Chondrocyte (in vitro differentiated cells): ENCODE results near the gene KRT6B. TPM values are rescaled to one million over a fixed set of nuclear protein-coding genes. Genes with fewer than 3 reads are reported as not detected.

Source experiments
- DNase-seq: peaks from one replicate; pipeline ENCODE4 v3.0.0; 2021; ENCODE audit warnings: mixed read lengths, low spot score
- H3K27ac Mint-ChIP-seq: one replicate; pipeline ENCODE4 v1.8.0; 2021; ENCODE audit warnings: mild to moderate bottlenecking, moderate library complexity, mixed read lengths; ENCODE audit not compliant: unreplicated experiment
- H3K27me3 Mint-ChIP-seq: 2 replicates; pipeline ENCODE4 v1.8.0; 2021; ENCODE audit warnings: low read depth, mixed read lengths
- H3K36me3 Mint-ChIP-seq: 2 replicates; pipeline ENCODE4 v1.8.0; 2021; ENCODE audit warnings: low read depth, mixed read lengths
- H3K4me1 Mint-ChIP-seq: 2 replicates; pipeline ENCODE4 v1.8.0; 2021; ENCODE audit warnings: low read depth, mild to moderate bottlenecking, mixed read lengths
- H3K4me3 Mint-ChIP-seq: one replicate; pipeline ENCODE4 v1.8.0; 2021; ENCODE audit warnings: mild to moderate bottlenecking, moderate library complexity, mixed read lengths; ENCODE audit not compliant: unreplicated experiment
- H3K9me3 Mint-ChIP-seq: 2 replicates; pipeline ENCODE4 v1.8.0; 2021; ENCODE audit warnings: low read depth, mixed read lengths
- CTCF ChIP-seq: fragments of 200-600 bp; sonication (generic); IDR thresholded peaks from 2 replicates; pipeline ENCODE4 v1.5.0; 2021; ENCODE audit warnings: antibody characterized with exemption, mild to moderate bottlenecking, moderate library complexity
- total RNA-seq: library from RNA; stranded (reverse); gene quantifications from 3 replicates; pipeline ENCODE4 v1.2.1, GENCODE V29; 2021

The KRT6B gene
- total RNA-seq, 1 donor from 2014 or later: not detected

- no peaks in the 10 kb centered on the region for H3K4me1 Mint-ChIP-seq
- peaks cover 59% of the 10 kb centered on the region for H3K27me3 Mint-ChIP-seq
- DNase-seq: no peak
- H3K36me3 Mint-ChIP-seq: no peaks in the 10 kb centered on the region
- no peak overlapping the region for H3K4me3 Mint-ChIP-seq
- H3K9me3 Mint-ChIP-seq: no peaks in the 10 kb centered on the region
- no peak for TF ChIP-seq CTCF
- no peak overlapping the region for H3K27ac Mint-ChIP-seq
Measured at GRCh38 chr12:52469853-52470252, 17.9 kb upstream of the KRT6B start.

GRCh38 chr12:52464897-52465296, 13.0 kb upstream of the KRT6B start:
- DNase-seq: no peak
- Mint-ChIP-seq H3K9me3 (peaks cover 3% of the 10 kb centered on the region), H3K36me3 (no peaks in the 10 kb centered on the region), H3K4me3 (no peak overlapping the region), H3K27me3 (peaks cover 58% of the 10 kb centered on the region), H3K27ac (no peak overlapping the region), H3K4me1 (no peaks in the 10 kb centered on the region)
- no peak for TF ChIP-seq CTCF

- Mint-ChIP-seq H3K36me3 (peaks cover 1% of the 10 kb centered on the region), H3K27ac (no peak overlapping the region), H3K4me1 (no peaks in the 10 kb centered on the region), H3K27me3 (peaks cover 58% of the 10 kb centered on the region), H3K9me3 (peaks cover 3% of the 10 kb centered on the region), H3K4me3 (no peak overlapping the region)
- no peak for DNase-seq
- no peak for TF ChIP-seq CTCF
Measured at GRCh38 chr12:52461693-52462092, 9.7 kb upstream of the KRT6B start.

GRCh38 chr12:52458861-52459260, 6.9 kb upstream of the KRT6B start:
- Mint-ChIP-seq H3K4me1 (no peaks in the 10 kb centered on the region), H3K36me3 (peaks cover 1% of the 10 kb centered on the region), H3K27ac (no peak overlapping the region), H3K4me3 (no peak overlapping the region), H3K27me3 (peaks cover 60% of the 10 kb centered on the region), H3K9me3 (peaks cover under 1% of the 10 kb centered on the region)
- DNase-seq: no peak
- no peak for TF ChIP-seq CTCF

GRCh38 chr12:52455821-52456220, 3.9 kb upstream of the KRT6B start:
- peaks cover 59% of the 10 kb centered on the region for H3K27me3 Mint-ChIP-seq
- no peak overlapping the region for H3K4me3 Mint-ChIP-seq
- DNase-seq: no peak
- no peak overlapping the region for H3K27ac Mint-ChIP-seq
- no peaks in the 10 kb centered on the region for H3K4me1 Mint-ChIP-seq
- H3K9me3 Mint-ChIP-seq: no peaks in the 10 kb centered on the region
- no peak for TF ChIP-seq CTCF
- H3K36me3 Mint-ChIP-seq: peaks cover 1% of the 10 kb centered on the region
